HEK293 (cell line): ENCODE measurements around the gene KLF13.

Experiments used
- SCRT2 ChIP-seq: fragments of 450-650 bp; formaldehyde crosslinking; IDR thresholded peaks from 2 replicates; pipeline ENCODE4 v1.5.1; 2016; ENCODE audit warnings: missing biosample characterization, missing genetic modification characterization
- TF ChIP-seq, protein P1 (sequence below): fragments of 450-650 bp; formaldehyde crosslinking; IDR thresholded peaks from 2 replicates; pipeline ENCODE4 v1.5.1; 2016; ENCODE audit warnings: missing biosample characterization, missing genetic modification characterization

DNA sequence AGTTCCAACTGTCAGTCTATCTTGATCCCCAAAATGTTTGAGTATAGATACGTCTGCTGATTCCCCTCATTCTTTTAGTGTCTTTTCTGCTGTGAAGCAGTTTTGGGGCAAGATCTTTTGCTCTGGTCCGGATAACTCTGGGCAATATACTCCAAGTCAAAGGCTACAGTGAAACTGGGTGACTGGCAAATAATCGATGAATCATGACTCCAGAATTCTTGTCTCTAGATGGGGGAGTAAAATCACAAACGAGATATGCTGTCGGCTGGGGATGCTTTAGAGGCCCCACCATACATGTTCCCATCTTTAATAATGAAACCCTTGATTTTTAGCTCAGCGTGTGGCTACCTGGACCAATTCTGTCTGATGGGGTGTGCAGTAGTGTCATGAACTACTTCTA is 76.5 kb downstream of the KLF13 start:
- TF ChIP-seq, protein P1, sequence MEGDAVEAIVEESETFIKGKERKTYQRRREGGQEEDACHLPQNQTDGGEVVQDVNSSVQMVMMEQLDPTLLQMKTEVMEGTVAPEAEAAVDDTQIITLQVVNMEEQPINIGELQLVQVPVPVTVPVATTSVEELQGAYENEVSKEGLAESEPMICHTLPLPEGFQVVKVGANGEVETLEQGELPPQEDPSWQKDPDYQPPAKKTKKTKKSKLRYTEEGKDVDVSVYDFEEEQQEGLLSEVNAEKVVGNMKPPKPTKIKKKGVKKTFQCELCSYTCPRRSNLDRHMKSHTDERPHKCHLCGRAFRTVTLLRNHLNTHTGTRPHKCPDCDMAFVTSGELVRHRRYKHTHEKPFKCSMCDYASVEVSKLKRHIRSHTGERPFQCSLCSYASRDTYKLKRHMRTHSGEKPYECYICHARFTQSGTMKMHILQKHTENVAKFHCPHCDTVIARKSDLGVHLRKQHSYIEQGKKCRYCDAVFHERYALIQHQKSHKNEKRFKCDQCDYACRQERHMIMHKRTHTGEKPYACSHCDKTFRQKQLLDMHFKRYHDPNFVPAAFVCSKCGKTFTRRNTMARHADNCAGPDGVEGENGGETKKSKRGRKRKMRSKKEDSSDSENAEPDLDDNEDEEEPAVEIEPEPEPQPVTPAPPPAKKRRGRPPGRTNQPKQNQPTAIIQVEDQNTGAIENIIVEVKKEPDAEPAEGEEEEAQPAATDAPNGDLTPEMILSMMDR (tag by site-specific recombination): no peak
- no peak for TF ChIP-seq SCRT2 (tag by site-specific recombination)
